Activated CD4-positive, alpha-beta T cell treated with anti-CD3 and anti-CD28 coated beads, Interleukin-2, amount 10 ng/mL, durations not matched to agents 24 days and 14 days (primary cell): Measurements from ENCODE around the gene PYY. TPM values are rescaled to one million over a fixed set of nuclear protein-coding genes. Genes with fewer than 3 reads are reported as not detected.

Experiments used
- DNase-seq: peaks from one replicate; pipeline ENCODE4 v3.0.0; 2022
- H3K27ac Mint-ChIP-seq: one replicate; pipeline ENCODE4 v1.8.0; 2022; ENCODE audit warnings: mild to moderate bottlenecking, mixed read lengths
- H3K27me3 Mint-ChIP-seq: one replicate; pipeline ENCODE4 v1.8.0; 2022; ENCODE audit warnings: mixed read lengths
- H3K36me3 Mint-ChIP-seq: one replicate; pipeline ENCODE4 v1.8.0; 2022; ENCODE audit warnings: low read depth, mild to moderate bottlenecking, mixed read lengths
- H3K4me1 Mint-ChIP-seq: one replicate; pipeline ENCODE4 v1.8.0; 2021; ENCODE audit warnings: mixed read lengths
- H3K4me3 Mint-ChIP-seq: one replicate; pipeline ENCODE4 v1.8.0; 2022; ENCODE audit warnings: mild to moderate bottlenecking, moderate library complexity, mixed read lengths
- H3K9me3 Mint-ChIP-seq: one replicate; pipeline ENCODE4 v1.8.0; 2021; ENCODE audit warnings: mixed read lengths
- intact Hi-C: fragments of 100-400 bp; cut with micrococcal nuclease; formaldehyde crosslinking; loops from one replicate; pipeline ENCODE4 v1.15.1; 2023
- total RNA-seq: library from RNA; stranded (reverse); gene quantifications from 2 replicates; pipeline ENCODE4 v1.2.3, GENCODE V29; 2022

Gene PYY
- total RNA-seq, 1 donor from 2014 or later = not detected

GRCh38 chr17:43911904-43912303 lies 41.8 kb downstream of the PYY start:
- H3K4me3 Mint-ChIP-seq = no peak overlapping the region
- no peak overlapping the region for H3K27ac Mint-ChIP-seq
- H3K9me3 Mint-ChIP-seq = no peaks in the 10 kb centered on the region
- H3K36me3 Mint-ChIP-seq = no peaks in the 10 kb centered on the region
- intact Hi-C loops = no loop called here
- peaks cover 24% of the 10 kb centered on the region for H3K27me3 Mint-ChIP-seq
- peaks cover 4% of the 10 kb centered on the region for H3K4me1 Mint-ChIP-seq
- DNase-seq = no peak

DNA sequence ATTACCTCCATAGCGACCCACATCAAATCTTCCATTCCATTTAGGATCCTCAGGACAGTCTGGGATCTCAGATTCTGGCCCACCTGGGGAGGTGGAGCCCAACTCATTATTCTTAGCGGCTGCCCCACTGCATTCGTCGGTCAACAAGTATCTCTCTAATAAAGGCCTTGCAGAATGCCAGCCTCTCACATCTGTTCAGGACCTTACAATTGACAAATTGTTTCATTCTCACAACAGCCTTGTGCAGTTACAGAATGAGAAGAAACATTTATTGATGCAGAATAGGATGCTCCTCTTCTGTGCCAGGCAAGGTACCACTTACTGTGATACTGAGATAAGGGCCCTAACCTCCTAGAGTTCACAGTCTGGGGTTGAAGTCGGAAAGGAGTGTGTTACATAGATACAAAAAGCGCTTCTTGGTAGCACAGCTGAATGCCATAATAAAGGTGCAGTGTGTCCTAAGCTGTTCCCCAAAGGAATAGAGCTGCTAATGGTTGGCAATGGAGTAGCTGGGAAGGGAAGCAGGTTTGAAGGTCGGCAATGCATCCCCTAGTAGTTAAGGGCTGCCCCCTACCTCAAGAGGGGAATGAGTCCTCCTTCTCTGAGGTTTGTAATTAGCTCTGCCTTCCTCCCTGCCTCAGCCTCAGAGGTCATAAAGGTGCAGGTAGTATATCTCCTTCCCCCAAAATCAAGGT lies 44.1 kb downstream of the PYY start:
- intact Hi-C loops = loop anchor here (5.0 kb wide), 1 partner anchor 88 kb away; no protein-coding TSS in a partner anchor
- Mint-ChIP-seq H3K27me3 (peaks cover 38% of the 10 kb centered on the region), H3K36me3 (no peaks in the 10 kb centered on the region)

DNA sequence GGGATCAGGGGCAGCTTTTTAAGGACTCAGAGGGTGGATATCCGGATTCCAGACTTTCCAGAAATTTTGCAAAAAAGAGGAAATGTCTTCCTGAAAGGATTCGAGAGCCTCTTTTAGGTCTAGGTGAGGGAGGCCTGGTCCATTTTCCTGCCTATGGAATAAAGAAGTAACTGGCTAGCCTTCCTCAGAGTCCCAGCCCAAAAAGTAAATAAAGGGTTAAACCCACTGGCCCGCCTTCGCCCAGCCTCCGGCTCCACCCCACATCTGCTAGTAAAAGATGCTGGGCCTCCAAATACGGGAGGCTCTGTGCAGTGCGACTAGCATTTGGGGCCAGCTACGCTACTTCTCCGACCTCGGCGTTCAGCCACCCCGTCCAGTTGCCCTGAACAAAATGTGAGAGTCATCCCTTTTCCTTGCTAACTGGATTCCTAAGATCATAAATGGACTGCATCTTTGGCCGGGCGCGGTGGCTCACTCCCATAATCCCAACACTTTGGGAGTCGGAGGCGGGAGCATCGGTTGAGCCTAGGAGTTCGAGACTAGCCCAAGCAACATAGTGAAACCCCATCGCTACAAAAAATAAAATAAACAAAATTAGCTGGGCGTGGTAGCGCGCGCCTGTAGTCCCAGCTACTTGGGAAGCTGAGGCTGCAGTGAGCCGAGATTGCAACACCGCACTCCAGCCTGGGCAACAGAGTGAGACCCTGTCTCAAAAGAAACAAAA lies 45.6 kb downstream of the PYY start:
- peaks cover 51% of the 10 kb centered on the region for H3K27me3 Mint-ChIP-seq
- intact Hi-C loops = loop anchor here (5.0 kb wide), 1 partner anchor 89 kb away; no protein-coding TSS in a partner anchor
- peak; percentile 83 for DNase-seq
- no peak overlapping the region for H3K27ac Mint-ChIP-seq
- no peaks in the 10 kb centered on the region for H3K36me3 Mint-ChIP-seq
- H3K9me3 Mint-ChIP-seq = no peaks in the 10 kb centered on the region
- no peak overlapping the region for H3K4me3 Mint-ChIP-seq
- peaks cover 3% of the 10 kb centered on the region for H3K4me1 Mint-ChIP-seq

More for the DNA sequence above, 44.1 kb downstream of the PYY start:
- Mint-ChIP-seq H3K4me1 (peaks cover 3% of the 10 kb centered on the region), H3K4me3 (no peak overlapping the region), H3K9me3 (no peaks in the 10 kb centered on the region), H3K27ac (no peak overlapping the region)
- no peak for DNase-seq

GRCh38 chr17:43907425-43907981 lies 46.2 kb downstream of the PYY start, which contains the start of gene MPP2:
Gene MPP2, minus strand, starts transcription at chr17:43907536. Its CDS starts 3,076 bp downstream, at chr17:43904460.
- peak; percentile 78 for DNase-seq
- peak within 1 kb of the TSS; percentile 53 for H3K4me3 Mint-ChIP-seq
- no peak within 1 kb of the TSS for H3K27ac Mint-ChIP-seq
- H3K4me1 Mint-ChIP-seq = peaks cover 3% of the 10 kb centered on the region
- peaks cover 52% of the 10 kb centered on the region for H3K27me3 Mint-ChIP-seq
- H3K9me3 Mint-ChIP-seq = no peaks in the 10 kb centered on the region
- intact Hi-C loops = loop anchor here (5.0 kb wide), 1 partner anchor 90 kb away; no protein-coding TSS in a partner anchor
- H3K36me3 Mint-ChIP-seq = no peaks in the 10 kb centered on the region

- Mint-ChIP-seq H3K9me3 (no peaks in the 10 kb centered on the region), H3K36me3 (no peaks in the 10 kb centered on the region), H3K27ac (no peak overlapping the region), H3K27me3 (peaks cover 55% of the 10 kb centered on the region), H3K4me3 (peak overlapping the region; percentile 53), H3K4me1 (peaks cover 3% of the 10 kb centered on the region)
- intact Hi-C loops = loop anchor here (5.0 kb wide), 1 partner anchor 90 kb away; no protein-coding TSS in a partner anchor
- no peak for DNase-seq
Observed at GRCh38 chr17:43906951-43907424, 46.8 kb downstream of the PYY start.

DNA sequence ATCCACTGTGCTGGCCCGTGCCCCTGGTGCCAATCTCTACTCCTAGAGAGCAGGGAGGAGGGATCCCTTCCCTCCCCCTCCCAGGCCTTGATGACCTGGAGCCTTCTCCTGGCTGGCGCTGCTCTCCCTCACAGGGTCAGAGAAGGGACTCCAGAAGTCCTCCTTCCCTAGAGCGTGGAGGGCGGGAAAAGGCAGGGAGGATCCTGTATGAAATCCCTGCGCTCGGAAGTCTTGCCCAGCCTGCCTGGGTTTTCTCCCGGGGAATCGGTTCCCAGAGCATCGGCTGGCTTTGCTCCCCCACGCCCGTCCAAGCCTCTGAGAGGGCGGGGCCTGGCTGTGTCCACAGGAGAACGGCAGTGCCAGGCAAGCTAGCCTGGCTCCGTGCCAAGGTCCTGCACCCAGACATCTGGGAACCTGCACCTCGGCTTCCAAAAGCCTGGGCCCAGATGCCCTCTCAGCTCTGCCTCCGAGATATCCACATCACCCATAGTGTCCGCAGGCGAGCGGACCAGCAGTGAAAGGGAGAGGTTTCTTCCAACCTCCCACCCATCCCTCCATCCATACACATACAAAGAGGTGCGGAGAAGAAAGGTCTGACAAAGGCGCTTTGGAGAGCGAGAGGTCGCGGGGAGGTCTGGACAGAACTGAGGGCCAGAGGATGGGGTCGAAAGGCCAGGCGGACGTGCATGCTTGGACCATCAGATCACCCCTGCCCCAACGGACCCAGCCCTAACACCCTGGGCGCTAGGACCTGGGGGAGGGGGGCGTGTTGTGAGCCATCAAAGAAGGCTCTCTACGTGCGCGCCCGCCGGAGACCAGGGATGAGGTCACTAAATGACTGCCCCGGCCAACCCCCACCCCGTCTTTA lies 47.5 kb downstream of the PYY start:
- Mint-ChIP-seq H3K27ac (no peak overlapping the region), H3K36me3 (no peaks in the 10 kb centered on the region), H3K4me3 (peak overlapping the region; percentile 53), H3K4me1 (peaks cover 3% of the 10 kb centered on the region), H3K9me3 (no peaks in the 10 kb centered on the region), H3K27me3 (peaks cover 58% of the 10 kb centered on the region)
- DNase-seq = peak; percentile 67
- intact Hi-C loops = loop anchor here (5.0 kb wide), 1 partner anchor 91 kb away; no protein-coding TSS in a partner anchor

GRCh38 chr17:43905400-43905984 lies 48.2 kb downstream of the PYY start:
- no peaks in the 10 kb centered on the region for H3K36me3 Mint-ChIP-seq
- no peaks in the 10 kb centered on the region for H3K9me3 Mint-ChIP-seq
- H3K4me3 Mint-ChIP-seq = no peak overlapping the region
- peaks cover 8% of the 10 kb centered on the region for H3K4me1 Mint-ChIP-seq
- H3K27me3 Mint-ChIP-seq = peaks cover 65% of the 10 kb centered on the region
- no peak for DNase-seq
- H3K27ac Mint-ChIP-seq = no peak overlapping the region
- intact Hi-C loops = loop anchor here (5.0 kb wide), 1 partner anchor 92 kb away; no protein-coding TSS in a partner anchor

Other genes with a start within 250 kb of the PYY start
- gene SOST, start 195.1 kb downstream of the PYY start, total RNA-seq = not detected in 2 replicates
- gene DUSP3, start 175.0 kb downstream of the PYY start, total RNA-seq = 16.5 and 18.3 TPM in 2 replicates
- gene CFAP97D1, start 173.5 kb downstream of the PYY start, total RNA-seq = not detected in 2 replicates
- gene MPP3, start 120.8 kb downstream of the PYY start, total RNA-seq = 0.63 TPM in 1 of 2 replicates, not detected in the other
- gene CD300LG, start 106.8 kb downstream of the PYY start, total RNA-seq = not detected in 2 replicates
- 0.83 and 1.3 TPM in 2 replicates for gene MPP2, start 46.4 kb downstream of the PYY start, total RNA-seq
- not detected in 2 replicates for gene PPY, start 11.5 kb downstream of the PYY start, total RNA-seq
- 0.59 and 0.91 TPM in 2 replicates for gene NAGS, start 50.7 kb upstream of the PYY start, total RNA-seq
- 27.5 and 32.8 TPM in 2 replicates for gene TMEM101, start 61.0 kb upstream of the PYY start, total RNA-seq
- 101 and 107 TPM in 2 replicates for gene LSM12, start 112.7 kb upstream of the PYY start, total RNA-seq
- gene G6PC3, start 116.8 kb upstream of the PYY start, total RNA-seq = 33.3 and 34.1 TPM in 2 replicates
- 16.1 and 17.7 TPM in 2 replicates for gene HDAC5, start 169.7 kb upstream of the PYY start, total RNA-seq
- gene HROB, start 188.0 kb upstream of the PYY start, total RNA-seq = 23.8 and 24.5 TPM in 2 replicates
- gene ASB16, start 216.8 kb upstream of the PYY start, total RNA-seq = 0.09 and 0.78 TPM in 2 replicates
- gene TMUB2, start 233.0 kb upstream of the PYY start, total RNA-seq = 16.1 and 19.0 TPM in 2 replicates
- 105 and 118 TPM in 2 replicates for gene ATXN7L3, start 245.9 kb upstream of the PYY start, total RNA-seq